AG09319 (cell line): ENCODE data around the gene ROBO1.

Experiments used
- DNase-seq: peaks from one replicate; pipeline ENCODE4 v3.0.0-alpha.2; 2010; ENCODE audit warnings: low read depth; ENCODE audit errors: extremely low read depth
- TF ChIP-seq, protein P1 (sequence below): IDR thresholded peaks from 2 replicates; pipeline ENCODE4 v1.5.1; 2011; ENCODE audit warnings: low read depth, mild to moderate bottlenecking, inconsistent platforms, low read length, moderate library complexity

The ROBO1 gene

DNA sequence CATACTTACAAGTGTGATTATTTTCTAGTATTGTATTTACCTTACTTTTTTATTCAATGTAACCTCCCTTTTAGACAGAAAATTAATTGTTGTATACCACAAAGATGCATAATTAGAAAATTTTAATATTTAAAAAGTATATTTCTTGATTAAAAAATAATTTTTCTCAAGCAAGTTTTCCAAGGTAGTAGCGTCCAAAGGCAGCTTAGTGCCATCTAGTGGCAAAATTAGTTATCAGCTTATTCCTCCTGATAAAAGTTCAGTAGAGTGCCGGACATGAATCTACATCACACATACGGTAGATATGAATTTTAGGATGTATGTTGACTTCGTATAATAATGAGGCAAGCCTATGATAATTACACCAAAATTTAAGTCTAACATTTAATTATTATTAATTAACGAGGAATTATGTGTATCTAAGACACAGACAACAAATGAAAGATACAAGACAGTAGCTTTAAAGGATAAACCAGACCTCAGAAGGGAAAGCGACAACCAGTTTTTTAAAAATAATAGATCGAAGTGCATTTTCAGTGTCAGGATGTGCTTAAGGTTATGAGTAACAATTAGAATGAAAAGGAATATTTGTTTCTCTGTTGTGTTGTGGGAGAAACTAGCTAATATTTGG is 405.9 kb downstream of the ROBO1 start:
- no peak for DNase-seq
- TF ChIP-seq, protein P1, sequence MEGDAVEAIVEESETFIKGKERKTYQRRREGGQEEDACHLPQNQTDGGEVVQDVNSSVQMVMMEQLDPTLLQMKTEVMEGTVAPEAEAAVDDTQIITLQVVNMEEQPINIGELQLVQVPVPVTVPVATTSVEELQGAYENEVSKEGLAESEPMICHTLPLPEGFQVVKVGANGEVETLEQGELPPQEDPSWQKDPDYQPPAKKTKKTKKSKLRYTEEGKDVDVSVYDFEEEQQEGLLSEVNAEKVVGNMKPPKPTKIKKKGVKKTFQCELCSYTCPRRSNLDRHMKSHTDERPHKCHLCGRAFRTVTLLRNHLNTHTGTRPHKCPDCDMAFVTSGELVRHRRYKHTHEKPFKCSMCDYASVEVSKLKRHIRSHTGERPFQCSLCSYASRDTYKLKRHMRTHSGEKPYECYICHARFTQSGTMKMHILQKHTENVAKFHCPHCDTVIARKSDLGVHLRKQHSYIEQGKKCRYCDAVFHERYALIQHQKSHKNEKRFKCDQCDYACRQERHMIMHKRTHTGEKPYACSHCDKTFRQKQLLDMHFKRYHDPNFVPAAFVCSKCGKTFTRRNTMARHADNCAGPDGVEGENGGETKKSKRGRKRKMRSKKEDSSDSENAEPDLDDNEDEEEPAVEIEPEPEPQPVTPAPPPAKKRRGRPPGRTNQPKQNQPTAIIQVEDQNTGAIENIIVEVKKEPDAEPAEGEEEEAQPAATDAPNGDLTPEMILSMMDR, result peak; percentile 70

DNA sequence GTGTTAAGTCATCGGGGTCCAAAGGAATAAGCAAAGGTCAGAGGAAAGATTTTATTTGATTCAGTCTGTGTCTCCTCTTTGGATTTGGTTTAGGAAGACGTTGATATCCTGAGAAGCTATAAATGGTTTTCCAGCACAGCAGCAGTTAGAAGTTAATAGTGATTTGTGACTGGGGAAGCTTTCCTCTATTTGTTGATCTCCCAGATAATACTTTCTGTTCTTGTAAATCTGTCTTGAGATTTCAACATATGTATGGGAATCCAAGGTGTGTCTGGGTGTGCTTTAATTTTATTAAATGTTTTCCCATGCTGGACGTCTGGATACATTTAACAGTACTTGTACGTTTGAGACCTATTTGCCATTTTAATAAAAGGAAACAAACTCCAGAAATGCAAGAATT is 409.5 kb downstream of the ROBO1 start:
- TF ChIP-seq, protein P1, result no peak
- DNase-seq, result no peak

- TF ChIP-seq, protein P1, result no peak
Measured at GRCh38 chr3:79354179-79354688, 413.6 kb downstream of the ROBO1 start.

GRCh38 chr3:79351699-79352098 is 416.1 kb downstream of the ROBO1 start:
- TF ChIP-seq, protein P1, result no peak
- no peak for DNase-seq

More at GRCh38 chr3:79354179-79354688, 413.6 kb downstream of the ROBO1 start:
- no peak for DNase-seq

GRCh38 chr3:79344876-79345871 is 422.6 kb downstream of the ROBO1 start:
- no peak for DNase-seq

DNA sequence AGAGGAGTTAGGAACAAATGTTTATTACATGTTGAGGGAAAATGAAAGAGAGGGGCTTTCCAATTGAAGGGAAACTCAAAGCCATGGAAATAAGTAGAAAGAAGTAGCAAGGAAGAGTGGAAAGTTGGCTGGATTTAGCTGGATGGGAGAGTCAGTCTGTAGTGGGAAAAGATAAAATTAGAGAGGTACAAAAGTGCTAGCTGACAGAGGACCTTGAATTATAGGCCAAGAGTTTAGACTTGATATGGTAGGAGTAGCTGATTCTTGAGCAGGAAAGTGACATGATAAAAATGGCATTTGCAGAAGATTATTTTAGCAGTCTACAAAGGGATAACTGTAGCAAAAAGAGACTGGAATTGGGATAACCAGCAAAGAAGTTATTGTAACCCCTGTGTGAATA is 425.8 kb downstream of the ROBO1 start:
- TF ChIP-seq, protein P1, result no peak
- DNase-seq, result no peak

More at GRCh38 chr3:79344876-79345871, 422.6 kb downstream of the ROBO1 start:
- TF ChIP-seq, protein P1, result no peak

DNA sequence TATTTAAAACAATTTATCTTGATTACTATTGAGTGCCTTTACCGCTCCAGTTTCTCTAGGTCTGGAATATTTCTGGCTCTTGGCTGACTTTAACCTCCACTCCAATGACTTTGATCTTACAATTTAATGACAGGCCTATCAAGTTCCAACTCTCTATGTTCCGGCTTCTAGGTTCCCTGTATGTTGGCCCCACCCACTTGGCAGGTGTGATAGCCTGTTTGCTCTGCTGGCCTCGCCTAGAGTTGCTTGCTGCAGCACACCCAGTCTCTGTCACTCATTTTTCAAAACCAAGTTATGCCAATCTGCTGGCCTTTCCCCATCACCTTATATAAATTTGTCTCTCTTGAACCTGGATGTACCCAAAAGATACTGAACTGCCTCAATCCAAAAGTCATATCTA is 428.0 kb downstream of the ROBO1 start:
- no peak for DNase-seq

More for the DNA sequence above, 428.0 kb downstream of the ROBO1 start:
- TF ChIP-seq, protein P1, result no peak
